Medulla oblongata (tissue), 1 donor: Measurements from ENCODE around the gene PNMA1.

Experiments used
- DNase-seq: peaks from one replicate; pipeline ENCODE4 v3.0.0-alpha.2; 2015; ENCODE audit errors: extremely low spot score

Gene PNMA1

GRCh38 chr14:73713803-73714655, at the start of gene PNMA1:
Gene PNMA1, minus strand, starts transcription at chr14:73714384. Its CDS starts 745 bp downstream, at chr14:73713639.
- peak; percentile 89 for DNase-seq

GRCh38 chr14:73763396-73763795, 49.2 kb upstream of the PNMA1 start:
- DNase-seq = no peak

GRCh38 chr14:73762375-73762822, 48.2 kb upstream of the PNMA1 start:
- no peak for DNase-seq

- DNase-seq = no peak
Observed at GRCh38 chr14:73761618-73762355, 47.6 kb upstream of the PNMA1 start.

GRCh38 chr14:73760598-73761586, 46.7 kb upstream of the PNMA1 start:
- no peak for DNase-seq

- DNase-seq = peak; percentile 94
Observed at GRCh38 chr14:73759714-73760597, 45.8 kb upstream of the PNMA1 start.

GRCh38 chr14:73759183-73759713, 45.1 kb upstream of the PNMA1 start:
- no peak for DNase-seq

- DNase-seq = peak; percentile 74
Observed at GRCh38 chr14:73758392-73759182, 44.4 kb upstream of the PNMA1 start.

- DNase-seq = no peak
Observed at GRCh38 chr14:73757876-73758391, 43.8 kb upstream of the PNMA1 start.

GRCh38 chr14:73757381-73757780, 43.2 kb upstream of the PNMA1 start:
- no peak for DNase-seq

- DNase-seq = peak; percentile 81
Observed at GRCh38 chr14:73755434-73756014, 41.3 kb upstream of the PNMA1 start.

- peak; percentile 68 for DNase-seq
Observed at GRCh38 chr14:73754911-73755360, 40.8 kb upstream of the PNMA1 start.

- DNase-seq = peak; percentile 73
Observed at GRCh38 chr14:73753887-73754795, 40.0 kb upstream of the PNMA1 start.

GRCh38 chr14:73753124-73753886, 39.1 kb upstream of the PNMA1 start:
- DNase-seq = no peak

- peak; percentile 52 for DNase-seq
Observed at GRCh38 chr14:73752297-73752992, 38.3 kb upstream of the PNMA1 start.

GRCh38 chr14:73751157-73751691, 37.0 kb upstream of the PNMA1 start:
- no peak for DNase-seq
